Measurements from ENCODE around the gene NME4. TPM values are rescaled to one million over a fixed set of nuclear protein-coding genes. Genes with fewer than 3 reads are reported as not detected.

NME4 gene
- total and polyA plus RNA-seq, 2 donors (not counting 1 experiment from before 2014, with no cell fraction given) = 48.7 to 61.9 TPM

GRCh38 chr16:407253-407652, 10.3 kb downstream of the NME4 start:
- Mint-ChIP-seq H3K4me3 (no peak overlapping the region), H3K27ac (no peak overlapping the region), H3K9me3 (ENCODE audit: insufficient read depth) (no peaks in the 10 kb centered on the region), H3K4me1 (no peaks in the 10 kb centered on the region), H3K27me3 (no peaks in the 10 kb centered on the region)
- H3K4me1 ChIP-seq (ENCODE audit: control insufficient read depth in 2 of 2, insufficient read depth in 2 of 2, low read length in 2 of 2) = peaks cover 0 to 3% of the 10 kb centered on the region in 2 donors
- no peak overlapping the region for H3K4me3 ChIP-seq (ENCODE audit: control extremely low read depth in 1 of 5, extremely low read depth in 1 of 5, insufficient read depth in 1 of 5, low read depth in 2 of 5, low read length in 4 of 5)
- intact Hi-C loops (cut with micrococcal nuclease) = no loop called here
- H3K9ac ChIP-seq (ENCODE audit: low read length) = no peak overlapping the region
- no peak overlapping the region for H2AFZ ChIP-seq (ENCODE audit: insufficient read depth, low read depth, low read length, poor library complexity, severe bottlenecking)
- H3K27ac ChIP-seq (ENCODE audit: low read length in 2 of 2) = no peak overlapping the region
- H3K4me2 ChIP-seq (replicated peaks; ENCODE audit: low read depth, low read length, poor library complexity, severe bottlenecking) = no peak overlapping the region
- ChIA-PET CTCF (no interaction called here), POLR2A (no interaction called here)
- TF ChIP-seq CTCF (IDR thresholded peaks at IDR 0.05) (no peak), EZH2 (IDR thresholded peaks at IDR 0.05; ENCODE audit: borderline replicate concordance, insufficient read depth, low read depth, low read length, poor library complexity, severe bottlenecking) (no peak)
- H4K20me1 ChIP-seq (ENCODE audit: control insufficient read depth, insufficient read depth, low read length, poor library complexity, severe bottlenecking) = no peaks in the 10 kb centered on the region
- DNase-seq = no peak
- WGBS (ENCODE audit: insufficient coverage) = 94% methylated on average over 12 of the region's 16 CpGs
- H3K9me3 ChIP-seq (ENCODE audit: control extremely low read depth in 1 of 3, control insufficient read depth in 2 of 3, insufficient read depth in 1 of 3, low read length in 2 of 3) = no peaks in the 10 kb centered on the region
- no peaks in the 10 kb centered on the region for H3K27me3 ChIP-seq (replicated peaks in 1 of 4; ENCODE audit: control extremely low read depth in 1 of 4, control insufficient read depth in 3 of 4, insufficient read depth in 4 of 4, low read length in 3 of 4)
- no peaks in the 10 kb centered on the region for H3K36me3 ChIP-seq (replicated peaks in 1 of 2; ENCODE audit: control extremely low read depth in 1 of 2, control insufficient read depth in 1 of 2, extremely low read depth in 1 of 2, insufficient read depth in 2 of 2, low read length in 1 of 2)
- ATAC-seq (ENCODE audit: low read depth) = no peak
- no peaks in the 10 kb centered on the region for H3K79me2 ChIP-seq (ENCODE audit: control insufficient read depth, insufficient read depth, low read length)

- CTCF ChIA-PET = interaction anchor here (1.2 kb wide), 1 partner anchor 12 kb away, joined by 3 read pairs; no protein-coding TSS in a partner anchor
- Mint-ChIP-seq H3K27ac (no peak overlapping the region), H3K4me3 (no peak overlapping the region), H3K4me1 (no peaks in the 10 kb centered on the region), H3K9me3 (ENCODE audit: insufficient read depth) (no peaks in the 10 kb centered on the region), H3K27me3 (no peaks in the 10 kb centered on the region)
- intact Hi-C loops (cut with micrococcal nuclease) = no loop called here
- WGBS (ENCODE audit: insufficient coverage) = 94% methylated on average over 36 of the region's 36 CpGs
- Histone ChIP-seq H3K36me3 (replicated peaks in 1 of 2; ENCODE audit: control extremely low read depth in 1 of 2, control insufficient read depth in 1 of 2, extremely low read depth in 1 of 2, insufficient read depth in 2 of 2, low read length in 1 of 2) (no peaks in the 10 kb centered on the region), H3K27ac (ENCODE audit: low read length in 2 of 2) (no peak overlapping the region), H2AFZ (ENCODE audit: insufficient read depth, low read depth, low read length, poor library complexity, severe bottlenecking) (no peak overlapping the region), H3K4me1 (ENCODE audit: control insufficient read depth in 2 of 2, insufficient read depth in 2 of 2, low read length in 2 of 2) (no peaks in the 10 kb centered on the region), H3K9me3 (ENCODE audit: control extremely low read depth in 1 of 3, control insufficient read depth in 2 of 3, insufficient read depth in 1 of 3, low read length in 2 of 3) (no peaks in the 10 kb centered on the region), H3K27me3 (replicated peaks in 1 of 4; ENCODE audit: control extremely low read depth in 1 of 4, control insufficient read depth in 3 of 4, insufficient read depth in 4 of 4, low read length in 3 of 4) (no peaks in the 10 kb centered on the region), H3K9ac (ENCODE audit: low read length) (no peak overlapping the region), H3K79me2 (ENCODE audit: control insufficient read depth, insufficient read depth, low read length) (no peaks in the 10 kb centered on the region), H3K4me3 (ENCODE audit: control extremely low read depth in 1 of 5, extremely low read depth in 1 of 5, insufficient read depth in 1 of 5, low read depth in 2 of 5, low read length in 4 of 5) (no peak overlapping the region), H3K4me2 (replicated peaks; ENCODE audit: low read depth, low read length, poor library complexity, severe bottlenecking) (no peak overlapping the region), H4K20me1 (ENCODE audit: control insufficient read depth, insufficient read depth, low read length, poor library complexity, severe bottlenecking) (no peaks in the 10 kb centered on the region)
- ATAC-seq (ENCODE audit: low read depth) = no peak
- TF ChIP-seq EZH2 (IDR thresholded peaks at IDR 0.05; ENCODE audit: borderline replicate concordance, insufficient read depth, low read depth, low read length, poor library complexity, severe bottlenecking) = no peak
- TF ChIP-seq CTCF (IDR thresholded peaks at IDR 0.05) = no peak
- no peak for DNase-seq
- POLR2A ChIA-PET = no interaction called here
These were observed 13.6 kb downstream of the NME4 start for GRCh38 chr16:410516-411178.
